GM12865 (cell line): Measurements from ENCODE around the gene DBR1.
A peak's percentile ranks its signal among the peaks of the same experiment; 100 is the strongest.

Source experiments
- DNase-seq: peaks from one replicate; pipeline ENCODE4 v3.0.0; 2010; ENCODE audit warnings: low read depth
- H3K4me3 ChIP-seq: 2 replicates; pipeline ENCODE4 v1.5.1; 2011; ENCODE audit warnings: mild to moderate bottlenecking, low read depth, low read length, control low read depth
- TF ChIP-seq, protein P1 (sequence below): IDR thresholded peaks from 2 replicates; pipeline ENCODE4 v1.5.1; 2011; ENCODE audit warnings: low read length, control low read depth, low read depth, inconsistent platforms; ENCODE audit not compliant: insufficient read depth; ENCODE audit errors: missing control alignments

DBR1 gene

DNA sequence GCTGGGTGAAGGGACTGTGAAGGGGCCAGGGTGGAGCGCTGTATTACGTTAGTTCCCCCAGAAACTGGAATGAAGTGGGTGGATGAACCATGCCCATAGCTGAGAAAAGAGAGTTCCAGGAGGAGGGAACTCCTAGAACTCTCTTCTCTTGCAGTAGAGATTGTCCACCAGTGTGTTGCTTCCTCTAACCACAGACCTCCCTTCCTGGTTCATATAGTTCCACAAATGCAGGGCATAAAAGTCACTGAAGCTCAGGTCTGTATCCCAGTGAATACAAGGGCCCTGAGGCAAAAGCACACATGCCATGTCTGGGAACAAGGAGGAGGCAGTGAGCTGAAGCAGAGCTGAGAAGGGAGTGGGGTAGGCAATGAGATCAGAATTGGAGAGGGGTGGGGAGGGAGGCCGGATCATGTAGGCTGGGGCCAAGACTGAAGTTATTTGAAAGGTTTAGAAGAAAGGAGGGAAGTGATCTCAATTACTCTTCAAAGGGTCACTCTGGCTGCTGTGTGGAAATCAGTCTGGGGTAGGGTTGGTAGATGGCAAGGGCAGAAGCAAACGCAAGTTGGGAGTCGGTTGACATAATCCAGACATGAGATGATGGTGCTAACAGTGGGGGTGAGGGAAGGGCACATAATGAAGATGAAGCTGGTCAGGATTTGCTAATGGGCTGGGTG, 49.0 kb downstream of the DBR1 start:
- H3K4me3 ChIP-seq: no peak overlapping the region
- no peak for DNase-seq
- TF ChIP-seq, protein P1, sequence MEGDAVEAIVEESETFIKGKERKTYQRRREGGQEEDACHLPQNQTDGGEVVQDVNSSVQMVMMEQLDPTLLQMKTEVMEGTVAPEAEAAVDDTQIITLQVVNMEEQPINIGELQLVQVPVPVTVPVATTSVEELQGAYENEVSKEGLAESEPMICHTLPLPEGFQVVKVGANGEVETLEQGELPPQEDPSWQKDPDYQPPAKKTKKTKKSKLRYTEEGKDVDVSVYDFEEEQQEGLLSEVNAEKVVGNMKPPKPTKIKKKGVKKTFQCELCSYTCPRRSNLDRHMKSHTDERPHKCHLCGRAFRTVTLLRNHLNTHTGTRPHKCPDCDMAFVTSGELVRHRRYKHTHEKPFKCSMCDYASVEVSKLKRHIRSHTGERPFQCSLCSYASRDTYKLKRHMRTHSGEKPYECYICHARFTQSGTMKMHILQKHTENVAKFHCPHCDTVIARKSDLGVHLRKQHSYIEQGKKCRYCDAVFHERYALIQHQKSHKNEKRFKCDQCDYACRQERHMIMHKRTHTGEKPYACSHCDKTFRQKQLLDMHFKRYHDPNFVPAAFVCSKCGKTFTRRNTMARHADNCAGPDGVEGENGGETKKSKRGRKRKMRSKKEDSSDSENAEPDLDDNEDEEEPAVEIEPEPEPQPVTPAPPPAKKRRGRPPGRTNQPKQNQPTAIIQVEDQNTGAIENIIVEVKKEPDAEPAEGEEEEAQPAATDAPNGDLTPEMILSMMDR: no peak

DNA sequence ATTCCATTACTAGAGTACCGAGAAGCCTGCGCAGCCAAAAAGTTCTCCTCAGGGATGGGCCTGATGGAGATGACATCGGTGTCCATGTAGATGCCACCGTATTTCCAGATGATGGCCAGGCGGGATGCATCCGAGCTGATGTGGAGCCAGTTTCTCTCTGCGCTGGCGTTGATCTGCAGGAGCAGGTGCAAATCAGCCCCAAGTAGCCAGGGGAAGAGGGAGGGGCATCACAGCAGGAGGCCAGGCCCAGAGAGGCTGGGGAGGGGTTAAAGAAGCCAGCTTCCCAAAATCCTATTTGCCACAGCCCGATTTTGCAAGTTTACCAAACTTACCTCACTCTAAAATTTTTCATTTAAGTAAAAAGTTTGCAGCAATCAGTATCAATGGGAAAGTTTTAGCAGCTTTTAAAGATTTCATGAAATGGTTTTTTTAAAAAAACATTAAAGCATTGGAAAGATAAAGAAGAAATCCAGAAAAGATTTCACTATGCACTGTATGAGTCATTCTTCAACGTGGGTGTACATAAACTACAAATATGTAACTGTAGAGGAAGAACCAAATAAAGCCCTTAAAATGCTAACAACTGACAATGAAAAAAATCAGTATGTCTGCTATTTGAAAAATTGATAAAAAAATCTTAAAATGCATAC, 49.9 kb downstream of the DBR1 start:
- DNase-seq: no peak
- TF ChIP-seq, protein P1: no peak
- no peak overlapping the region for H3K4me3 ChIP-seq

DNA sequence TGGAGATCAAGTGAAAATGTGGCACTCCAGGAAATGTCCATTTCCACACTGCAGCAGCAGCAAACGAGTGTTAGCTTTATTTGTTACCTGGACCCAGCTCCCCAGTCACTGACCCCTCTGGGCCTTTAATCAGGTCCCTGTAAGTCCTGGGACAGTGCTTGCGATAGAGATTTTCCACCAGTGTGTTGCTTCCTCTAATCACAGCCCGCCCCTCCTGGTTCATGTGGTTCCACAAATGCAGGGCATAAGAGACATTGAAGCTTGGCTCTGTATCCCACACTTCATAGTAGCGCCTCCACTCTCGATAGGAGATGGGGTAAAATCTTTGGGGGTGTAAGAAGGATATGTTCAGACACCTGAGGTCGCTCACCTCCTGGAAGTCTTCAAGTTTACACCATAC, 50.5 kb downstream of the DBR1 start:
- TF ChIP-seq, protein P1: no peak
- DNase-seq: no peak

DNA sequence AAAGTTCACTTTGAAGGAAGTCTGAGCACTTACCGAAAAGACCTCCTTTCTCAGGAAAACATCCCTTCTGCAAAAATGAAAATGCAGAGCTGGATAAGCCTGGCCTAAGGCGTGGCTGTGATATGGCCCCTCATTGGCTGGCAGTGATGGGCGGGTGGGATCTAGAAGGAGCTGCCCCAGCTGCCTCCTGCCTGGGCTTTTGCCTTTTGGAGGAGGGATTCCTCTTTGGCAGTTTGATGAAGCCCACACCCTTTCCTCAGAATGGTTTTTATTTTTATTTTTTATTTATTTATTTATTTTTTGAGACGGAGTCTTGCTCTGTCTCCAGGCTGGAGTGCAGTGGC, 55.3 kb downstream of the DBR1 start:
- TF ChIP-seq, protein P1: no peak
- no peak for DNase-seq
- H3K4me3 ChIP-seq: no peak overlapping the region

More for the DNA sequence above, 50.5 kb downstream of the DBR1 start:
- no peak overlapping the region for H3K4me3 ChIP-seq

DNA sequence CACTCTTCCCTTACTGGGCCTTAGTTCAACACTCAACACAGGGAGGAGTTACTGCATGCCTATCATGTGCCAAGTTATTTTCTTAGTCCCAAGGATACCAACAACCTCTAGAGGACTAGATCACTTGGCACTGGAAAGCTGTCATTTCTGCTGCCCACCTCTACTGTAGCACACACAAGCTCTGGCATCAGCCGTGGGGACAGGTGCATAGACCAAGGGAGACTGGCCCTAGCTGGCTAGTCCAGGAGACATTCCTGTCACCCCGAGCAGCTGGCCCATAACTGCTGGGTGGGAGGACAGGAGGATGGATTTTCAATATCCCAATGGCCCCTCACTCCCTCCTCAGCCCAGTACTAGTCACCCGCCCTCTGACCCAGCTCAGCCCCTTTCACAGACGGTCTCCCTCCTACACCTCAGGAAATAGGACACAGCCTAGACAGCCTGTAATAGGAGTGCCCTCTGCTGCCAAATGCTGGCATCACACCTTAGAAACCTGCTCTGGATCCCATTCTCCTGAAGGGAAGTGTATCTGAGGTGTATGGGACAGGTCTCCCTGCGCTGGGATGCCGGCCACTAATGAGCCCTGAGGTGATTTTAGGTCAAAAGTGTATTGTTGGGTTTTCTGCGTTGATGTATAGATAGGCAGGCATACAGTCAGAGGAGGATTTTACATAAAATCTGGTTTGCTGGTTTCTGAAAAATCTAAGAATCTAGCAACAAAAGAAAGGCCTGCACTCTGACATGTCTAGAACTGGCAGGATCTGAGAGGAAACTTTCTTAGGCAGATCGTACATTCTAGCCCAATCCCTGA, 55.9 kb downstream of the DBR1 start:
- no peak overlapping the region for H3K4me3 ChIP-seq
- TF ChIP-seq, protein P1: peak; percentile 88
- peak; percentile 61 for DNase-seq

DNA sequence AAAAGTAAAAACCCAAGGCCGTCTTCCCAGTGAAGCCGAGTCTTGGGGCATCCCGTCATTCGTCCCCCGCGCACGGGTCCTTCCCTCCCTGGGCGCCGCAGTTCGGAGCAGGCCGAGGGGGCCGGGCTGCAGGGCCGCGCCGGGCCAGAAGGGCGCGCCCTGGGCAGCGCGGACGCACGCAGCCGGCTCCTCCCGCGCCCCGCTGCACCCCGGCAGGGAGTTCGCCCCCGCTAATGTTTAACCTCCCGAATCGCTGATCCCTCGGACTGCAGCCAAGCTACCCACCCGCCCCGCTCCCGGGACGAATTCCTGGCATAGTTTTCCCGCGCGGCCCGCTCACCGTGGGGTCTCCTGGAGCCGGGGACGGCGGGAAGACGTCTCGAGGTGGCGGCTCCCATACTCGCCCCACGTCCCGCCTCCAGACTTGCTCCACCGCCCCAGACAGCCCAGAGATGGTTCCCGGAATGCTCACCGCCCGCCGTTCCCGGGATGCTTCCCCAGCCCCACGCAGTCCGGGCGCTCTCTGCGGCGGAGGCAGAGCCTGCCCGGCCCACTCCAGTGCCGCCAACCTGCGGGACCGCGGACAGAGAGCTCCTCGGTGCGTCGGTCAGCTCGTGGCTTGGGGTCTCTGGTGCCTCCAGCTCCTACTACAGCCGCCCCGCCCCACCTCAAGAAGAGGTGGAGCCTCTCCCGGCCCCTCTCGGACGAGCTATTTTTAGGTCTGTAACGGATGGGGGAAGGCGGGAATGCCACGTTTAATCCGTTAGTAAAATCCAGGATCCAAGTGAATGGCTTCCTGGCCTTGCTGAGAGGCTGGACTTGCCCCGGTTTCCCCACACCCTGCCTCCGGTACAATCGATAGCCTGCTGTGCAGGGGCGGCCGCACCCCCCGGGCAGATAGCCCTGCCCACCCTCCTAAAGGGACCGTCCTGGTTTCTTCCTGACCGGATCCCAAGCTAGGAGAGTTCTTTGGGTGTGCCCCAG, 59.4 kb downstream of the DBR1 start, which contains the start of gene DZIP1L:
DZIP1L (minus strand) TSS at position 621 of the 984 bp plus-strand sequence. CDS start 11,637 bp downstream, outside the sequence.
- TF ChIP-seq, protein P1: peak; percentile 49
- H3K4me3 ChIP-seq: peak within 1 kb of the TSS; percentile 30
- peak; percentile 43 for DNase-seq
